ENCODE results near the gene APOB. TPM values are rescaled to one million over a fixed set of nuclear protein-coding genes. Genes with fewer than 3 reads are reported as not detected.

Gene APOB
- total RNA-seq, 1 experiment from 2014 or later, result 234 TPM

GRCh38 chr2:21014364-21015280 is 29.3 kb downstream of the APOB start:
- DNase-seq, result no peak
- H3K9me3 Mint-ChIP-seq (ENCODE audit: unreplicated experiment), result peaks cover 23% of the 10 kb centered on the region
- BruUV-seq (replicated peaks), result no TSS peak
- TF ChIP-seq, protein P1, sequence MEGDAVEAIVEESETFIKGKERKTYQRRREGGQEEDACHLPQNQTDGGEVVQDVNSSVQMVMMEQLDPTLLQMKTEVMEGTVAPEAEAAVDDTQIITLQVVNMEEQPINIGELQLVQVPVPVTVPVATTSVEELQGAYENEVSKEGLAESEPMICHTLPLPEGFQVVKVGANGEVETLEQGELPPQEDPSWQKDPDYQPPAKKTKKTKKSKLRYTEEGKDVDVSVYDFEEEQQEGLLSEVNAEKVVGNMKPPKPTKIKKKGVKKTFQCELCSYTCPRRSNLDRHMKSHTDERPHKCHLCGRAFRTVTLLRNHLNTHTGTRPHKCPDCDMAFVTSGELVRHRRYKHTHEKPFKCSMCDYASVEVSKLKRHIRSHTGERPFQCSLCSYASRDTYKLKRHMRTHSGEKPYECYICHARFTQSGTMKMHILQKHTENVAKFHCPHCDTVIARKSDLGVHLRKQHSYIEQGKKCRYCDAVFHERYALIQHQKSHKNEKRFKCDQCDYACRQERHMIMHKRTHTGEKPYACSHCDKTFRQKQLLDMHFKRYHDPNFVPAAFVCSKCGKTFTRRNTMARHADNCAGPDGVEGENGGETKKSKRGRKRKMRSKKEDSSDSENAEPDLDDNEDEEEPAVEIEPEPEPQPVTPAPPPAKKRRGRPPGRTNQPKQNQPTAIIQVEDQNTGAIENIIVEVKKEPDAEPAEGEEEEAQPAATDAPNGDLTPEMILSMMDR (IDR thresholded peaks at IDR 0.05; ENCODE audit: insufficient read depth in 1 of 2, low read depth in 1 of 2, low read length in 1 of 2, severe bottlenecking in 1 of 2, unreplicated experiment in 1 of 2), result no peak
- ChIA-PET CTCF (no interaction called here), POLR2A (no interaction called here)
- H3K27me3 Mint-ChIP-seq (ENCODE audit: insufficient read depth, unreplicated experiment), result no peaks in the 10 kb centered on the region
- H3K4me3 Mint-ChIP-seq (ENCODE audit: unreplicated experiment), result no peak overlapping the region
- no peaks in the 10 kb centered on the region for H3K4me1 Mint-ChIP-seq (ENCODE audit: low read depth, unreplicated experiment)
- H3K36me3 ChIP-seq (ENCODE audit: control insufficient read depth, insufficient read depth, low read length), result peaks cover 44% of the 10 kb centered on the region
- H3K36me3 Mint-ChIP-seq (ENCODE audit: insufficient read depth, unreplicated experiment), result peaks cover 90% of the 10 kb centered on the region
- intact Hi-C loops (cut with micrococcal nuclease; ENCODE audit: unreplicated experiment), result loop anchor here (5.0 kb wide), 1 partner anchor 1337 kb away; no protein-coding TSS in a partner anchor
- no peak overlapping the region for H3K27ac Mint-ChIP-seq (ENCODE audit: unreplicated experiment)
- no peak overlapping the region for H3K4me3 ChIP-seq (ENCODE audit: low read depth, low read length)
- H3K4me1 ChIP-seq, result no peaks in the 10 kb centered on the region
- peaks cover 10% of the 10 kb centered on the region for H3K9me3 ChIP-seq
- H3K27me3 ChIP-seq (replicated peaks; ENCODE audit: control insufficient read depth, insufficient read depth, low read length), result no peaks in the 10 kb centered on the region

GRCh38 chr2:21013043-21013816 is 30.6 kb downstream of the APOB start:
- H3K9me3 Mint-ChIP-seq (ENCODE audit: unreplicated experiment), result peaks cover 22% of the 10 kb centered on the region
- H3K4me1 Mint-ChIP-seq (ENCODE audit: low read depth, unreplicated experiment), result no peaks in the 10 kb centered on the region
- Histone ChIP-seq H3K27me3 (replicated peaks; ENCODE audit: control insufficient read depth, insufficient read depth, low read length) (no peaks in the 10 kb centered on the region), H3K9me3 (peaks cover 20% of the 10 kb centered on the region), H3K4me1 (no peaks in the 10 kb centered on the region), H3K36me3 (ENCODE audit: control insufficient read depth, insufficient read depth, low read length) (peaks cover 38% of the 10 kb centered on the region), H3K4me3 (ENCODE audit: low read depth, low read length) (no peak overlapping the region)
- BruUV-seq (replicated peaks), result no TSS peak
- ChIA-PET POLR2A (no interaction called here), CTCF (no interaction called here)
- TF ChIP-seq, protein P1 (IDR thresholded peaks at IDR 0.05; ENCODE audit: insufficient read depth in 1 of 2, low read depth in 1 of 2, low read length in 1 of 2, severe bottlenecking in 1 of 2, unreplicated experiment in 1 of 2), result no peak
- no peak overlapping the region for H3K27ac Mint-ChIP-seq (ENCODE audit: unreplicated experiment)
- DNase-seq, result no peak
- peaks cover 85% of the 10 kb centered on the region for H3K36me3 Mint-ChIP-seq (ENCODE audit: insufficient read depth, unreplicated experiment)
- no peak overlapping the region for H3K4me3 Mint-ChIP-seq (ENCODE audit: unreplicated experiment)
- H3K27me3 Mint-ChIP-seq (ENCODE audit: insufficient read depth, unreplicated experiment), result no peaks in the 10 kb centered on the region
- intact Hi-C loops (cut with micrococcal nuclease; ENCODE audit: unreplicated experiment), result loop anchor here (5.0 kb wide), 1 partner anchor 1336 kb away; no protein-coding TSS in a partner anchor

DNA sequence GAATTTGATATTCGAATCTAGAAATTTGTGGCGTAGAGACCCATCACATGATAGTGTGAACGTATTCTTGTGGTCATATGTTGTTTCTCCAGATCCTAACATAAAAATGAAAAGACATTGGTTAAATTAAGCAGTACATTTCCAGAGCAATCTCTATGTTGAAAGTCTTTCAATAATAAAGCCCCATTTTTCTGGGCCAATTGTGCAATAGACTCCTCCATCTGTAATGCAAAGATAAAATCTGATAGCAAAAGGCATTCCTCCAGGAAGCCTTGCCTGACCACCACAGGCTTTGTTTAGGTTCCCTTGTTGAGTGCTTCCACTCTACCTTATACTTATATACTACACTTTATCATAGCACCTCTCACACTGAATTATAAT is 31.3 kb downstream of the APOB start:
- Mint-ChIP-seq H3K27ac (ENCODE audit: unreplicated experiment) (no peak overlapping the region), H3K36me3 (ENCODE audit: insufficient read depth, unreplicated experiment) (peaks cover 85% of the 10 kb centered on the region), H3K4me3 (ENCODE audit: unreplicated experiment) (no peak overlapping the region), H3K4me1 (ENCODE audit: low read depth, unreplicated experiment) (no peaks in the 10 kb centered on the region), H3K9me3 (ENCODE audit: unreplicated experiment) (peaks cover 18% of the 10 kb centered on the region), H3K27me3 (ENCODE audit: insufficient read depth, unreplicated experiment) (no peaks in the 10 kb centered on the region)
- H3K36me3 ChIP-seq (ENCODE audit: control insufficient read depth, insufficient read depth, low read length), result peaks cover 37% of the 10 kb centered on the region
- H3K4me3 ChIP-seq (ENCODE audit: low read depth, low read length), result no peak overlapping the region
- TF ChIP-seq, protein P1 (IDR thresholded peaks at IDR 0.05; ENCODE audit: insufficient read depth in 1 of 2, low read depth in 1 of 2, low read length in 1 of 2, severe bottlenecking in 1 of 2, unreplicated experiment in 1 of 2), result no peak
- no peaks in the 10 kb centered on the region for H3K4me1 ChIP-seq
- BruUV-seq (replicated peaks), result no TSS peak
- peaks cover 20% of the 10 kb centered on the region for H3K9me3 ChIP-seq
- CTCF ChIA-PET, result no interaction called here
- intact Hi-C loops (cut with micrococcal nuclease; ENCODE audit: unreplicated experiment), result loop anchor here (5.0 kb wide), 1 partner anchor 1335 kb away; no protein-coding TSS in a partner anchor
- POLR2A ChIA-PET, result no interaction called here
- DNase-seq, result no peak
- no peaks in the 10 kb centered on the region for H3K27me3 ChIP-seq (replicated peaks; ENCODE audit: control insufficient read depth, insufficient read depth, low read length)

Data from Caco-2 (cell line).